GM18858 (cell line): ENCODE results near the gene BEND2.
"Not testable (repeated sequence)": the region's sequence is repeated elsewhere in the genome, so short reads cannot be mapped to it uniquely, and the experiment has no call there.

Experiments used
- ATAC-seq: cut with Tn5 transposase; IDR thresholded peaks from one replicate; pipeline ENCODE4 v1.9.1; 2021; ENCODE audit not compliant: unreplicated experiment

BEND2 gene

DNA sequence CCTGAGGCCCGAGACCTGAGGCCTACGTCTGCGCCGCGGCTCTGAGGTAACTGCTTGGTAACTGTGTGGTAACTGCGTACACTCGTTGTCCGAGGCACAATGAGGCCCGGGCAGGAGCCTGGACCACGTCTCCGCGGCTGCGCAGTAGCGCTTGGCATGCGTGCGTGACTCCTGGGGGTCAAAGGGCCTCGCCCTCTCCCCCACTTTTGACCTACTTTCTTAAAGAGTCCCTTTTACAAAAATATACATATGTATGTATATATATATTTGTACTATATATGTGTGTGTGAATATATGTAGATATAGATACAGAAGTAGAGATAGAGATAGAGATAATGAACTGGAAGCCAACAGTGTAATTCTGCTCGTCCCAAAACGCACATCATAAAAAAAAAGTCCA is at the start of gene BEND2:
BEND2 (minus strand) TSS at position 101 of the 400 bp plus-strand sequence. CDS start 136 bp downstream, outside the sequence.
- ATAC-seq, result no peak

GRCh38 chrX:18255059-18255458 is 34.4 kb upstream of the BEND2 start:
- ATAC-seq, result no peak

DNA sequence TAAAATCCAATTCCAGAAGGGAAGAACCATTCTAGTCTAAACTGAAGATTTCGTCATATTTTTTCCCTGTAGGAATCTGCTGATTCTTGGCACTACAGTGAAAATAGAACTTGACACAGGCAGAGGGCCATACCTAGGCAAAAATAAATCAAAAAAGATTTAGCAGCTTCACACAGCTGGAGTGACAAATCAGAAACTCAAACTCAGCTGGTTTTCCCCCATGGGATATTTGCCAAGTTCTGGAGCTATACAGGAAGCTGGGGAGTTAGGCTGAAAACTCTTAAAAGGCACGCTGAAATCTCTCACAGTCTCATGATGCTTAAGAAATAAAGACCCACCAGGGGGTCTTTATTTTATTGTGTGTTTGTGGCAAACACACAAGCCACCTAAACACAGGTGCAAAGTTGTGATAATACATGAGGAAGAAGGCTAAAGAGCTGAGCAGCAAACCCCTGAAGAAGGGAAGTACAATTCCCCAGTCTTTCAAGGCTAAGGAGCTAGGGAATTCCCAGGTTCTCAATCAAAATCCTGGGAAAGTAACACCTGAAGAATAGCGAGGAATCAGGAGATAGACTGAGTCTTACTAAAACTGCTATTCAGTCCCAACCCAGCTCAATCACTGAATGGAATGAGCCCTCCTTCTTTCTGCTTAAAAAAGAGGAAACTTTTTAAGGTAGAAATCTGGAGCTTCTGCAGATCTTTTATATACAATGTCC is 32.1 kb upstream of the BEND2 start:
- no peak for ATAC-seq

DNA sequence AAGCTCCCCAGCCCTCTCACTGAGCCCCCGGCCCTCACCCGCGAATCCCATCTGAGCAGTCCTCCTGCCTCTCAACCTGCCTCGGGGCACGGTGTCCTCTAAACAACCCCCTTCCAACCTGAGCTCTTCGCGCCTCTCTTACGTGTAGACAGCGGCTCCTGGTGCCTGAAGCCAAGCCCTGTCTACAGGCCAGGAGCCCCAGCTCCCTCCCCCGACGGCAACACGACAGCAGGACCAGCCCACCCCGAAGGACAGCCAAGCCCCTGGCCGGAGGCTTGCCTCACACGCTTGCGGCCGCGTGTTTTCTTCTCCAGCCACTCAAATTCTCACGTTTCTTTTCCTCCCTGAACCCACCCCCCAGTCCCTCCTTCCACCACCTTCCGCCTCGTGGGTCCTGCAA is 9.0 kb upstream of the BEND2 start:
- ATAC-seq, result not testable (repeated sequence)

- no peak for ATAC-seq
Measured at GRCh38 chrX:18228069-18228468, 7.4 kb upstream of the BEND2 start.

- no peak for ATAC-seq
Measured at GRCh38 chrX:18227458-18227857, 6.8 kb upstream of the BEND2 start.

- ATAC-seq, result no peak
Measured at GRCh38 chrX:18210470-18210869, 10.2 kb downstream of the BEND2 start.

GRCh38 chrX:18206657-18207056 is 14.0 kb downstream of the BEND2 start:
- ATAC-seq, result no peak

GRCh38 chrX:18203631-18204030 is 17.1 kb downstream of the BEND2 start:
- ATAC-seq, result no peak

GRCh38 chrX:18194688-18195087 is 26.0 kb downstream of the BEND2 start:
- ATAC-seq, result no peak

- ATAC-seq, result no peak
Measured at GRCh38 chrX:18179446-18179845, 41.2 kb downstream of the BEND2 start.

GRCh38 chrX:18174971-18175370 is 45.7 kb downstream of the BEND2 start:
- ATAC-seq, result no peak

DNA sequence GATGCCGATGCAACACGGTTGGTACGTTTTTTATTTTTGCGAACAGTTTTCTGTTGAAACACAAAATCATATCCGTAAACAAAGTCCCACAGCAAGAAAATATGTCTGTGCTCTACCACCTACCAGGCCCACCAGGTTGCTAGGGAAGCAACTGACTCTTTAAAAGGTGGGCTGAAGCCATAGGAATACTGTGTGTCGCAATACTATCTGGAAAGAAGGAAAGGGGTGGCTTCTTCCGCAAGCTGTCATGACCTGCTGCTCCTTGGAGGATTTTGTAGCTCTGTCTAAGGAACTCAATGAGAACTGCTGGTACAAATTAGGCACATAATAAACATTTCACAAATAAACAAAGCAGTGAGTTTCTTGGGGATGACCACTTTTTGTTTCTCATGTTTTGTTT is 46.5 kb downstream of the BEND2 start:
- no peak for ATAC-seq

- ATAC-seq, result no peak
Measured at GRCh38 chrX:18173494-18174180, 47.0 kb downstream of the BEND2 start.

- no peak for ATAC-seq
Measured at GRCh38 chrX:18172970-18173369, 47.7 kb downstream of the BEND2 start.

DNA sequence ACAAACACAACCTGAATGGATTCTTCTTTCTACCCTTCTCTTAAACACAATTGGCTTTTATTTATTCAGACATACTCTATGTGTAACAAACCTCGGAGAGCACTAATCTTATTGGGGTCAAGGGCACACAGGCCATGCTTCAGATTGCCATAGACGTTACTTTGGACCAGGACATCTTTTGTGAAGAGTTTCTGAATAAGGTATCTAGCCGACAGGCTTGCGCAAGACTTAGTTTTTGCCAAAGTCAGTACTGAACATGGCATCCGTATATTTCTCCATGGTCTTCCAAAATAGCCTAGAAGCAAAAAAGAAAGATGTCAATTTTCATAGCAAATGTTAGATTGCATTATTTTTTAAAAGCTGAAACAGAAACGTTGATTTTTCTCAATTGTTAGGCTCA is 49.8 kb downstream of the BEND2 start:
- ATAC-seq, result no peak

GRCh38 chrX:18166068-18166467 is 54.6 kb downstream of the BEND2 start:
- ATAC-seq, result no peak

- ATAC-seq, result no peak
Measured at GRCh38 chrX:18160369-18160768, 60.3 kb downstream of the BEND2 start.

DNA sequence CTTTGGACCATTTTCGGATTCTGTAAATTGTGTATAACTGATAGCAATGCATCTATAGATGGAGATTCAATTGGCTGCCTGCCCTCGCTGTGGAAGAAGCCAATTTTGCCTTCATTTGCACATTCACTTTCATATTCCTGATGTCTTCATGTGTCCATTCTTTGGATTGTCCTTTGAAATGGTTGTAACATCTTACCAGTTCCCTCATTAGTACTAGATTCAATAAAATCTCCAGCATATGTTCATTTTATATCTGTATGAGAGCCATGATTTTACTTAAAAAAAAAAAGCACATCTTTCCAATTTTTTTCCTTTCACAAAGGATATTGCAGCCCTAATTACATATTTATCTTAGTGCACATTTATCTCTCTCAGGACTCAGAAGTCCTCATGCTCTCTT is 61.7 kb downstream of the BEND2 start:
- ATAC-seq, result no peak

- ATAC-seq, result no peak
Measured at GRCh38 chrX:18151649-18152048, 69.0 kb downstream of the BEND2 start.

DNA sequence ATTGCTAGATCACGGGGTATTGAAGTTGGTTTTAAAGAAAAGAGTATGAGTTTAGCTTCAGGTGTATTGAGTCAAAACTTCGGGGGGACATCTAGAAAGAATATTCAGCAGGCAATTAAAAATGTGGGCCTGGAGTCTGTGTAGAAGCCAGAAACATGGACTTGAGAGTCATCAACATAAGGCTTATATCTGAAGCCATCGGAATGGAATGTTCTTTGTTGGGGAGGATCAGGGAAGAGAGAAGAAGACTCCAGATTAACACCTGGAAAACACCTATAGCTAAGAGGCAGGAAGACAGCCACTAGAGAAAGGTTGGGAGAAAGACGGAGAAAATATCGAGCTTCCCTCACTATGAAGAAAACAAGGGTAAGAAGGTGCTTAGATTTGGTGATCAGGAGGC is 69.5 kb downstream of the BEND2 start:
- ATAC-seq, result no peak

DNA sequence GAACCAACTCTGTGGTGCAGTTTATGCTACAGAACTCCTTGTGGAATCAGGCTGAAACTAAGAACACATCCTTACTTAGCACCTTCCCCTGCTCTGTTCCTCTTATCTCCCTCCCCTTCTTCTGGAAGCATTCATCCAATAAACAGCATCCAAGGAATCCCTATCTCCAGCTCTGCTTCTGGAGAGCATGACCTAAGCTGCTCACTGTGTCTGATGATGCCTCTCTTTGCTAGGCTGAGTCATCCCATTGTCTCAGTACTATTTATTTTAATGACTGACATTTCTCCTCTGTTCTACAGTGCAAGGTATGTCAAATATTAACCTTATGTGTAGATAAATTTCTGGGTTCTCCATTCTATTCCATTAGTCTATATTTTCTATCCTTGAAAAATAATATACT is 71.2 kb downstream of the BEND2 start:
- ATAC-seq, result no peak

DNA sequence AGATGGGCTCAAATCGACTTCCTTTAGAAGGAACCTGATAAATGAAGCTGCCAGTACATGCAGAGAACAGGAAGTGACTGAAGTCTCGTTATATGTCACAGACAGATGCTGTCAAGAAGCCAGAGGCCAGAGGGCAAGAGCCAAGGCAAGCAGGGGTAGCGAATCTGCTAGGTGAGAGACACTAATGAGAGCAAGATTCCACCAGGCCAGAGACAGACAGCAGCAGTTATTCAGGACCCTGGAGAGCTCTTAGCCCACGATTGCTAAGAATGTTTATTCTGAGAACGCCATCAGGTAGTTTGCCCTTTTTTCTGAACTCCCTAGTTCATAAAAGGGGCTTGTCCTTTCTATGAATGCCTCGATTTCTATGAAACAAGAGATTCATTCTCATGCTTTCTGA is 73.7 kb downstream of the BEND2 start:
- ATAC-seq, result no peak
